GM23338 (cell line): ENCODE measurements around the gene RXYLT1. TPM values are rescaled to one million over a fixed set of nuclear protein-coding genes. Genes with fewer than 3 reads are reported as not detected.

Experiments used
- ATAC-seq: fragments of 200-7000 bp; cut with Tn5 transposase; 3 replicates; pipeline ENCODE4 v1.9.1; 2020
- DNase-seq: peaks from one replicate; pipeline ENCODE4 v3.0.0-alpha.2; 2015; ENCODE audit warnings: low spot score
- H2AFZ ChIP-seq: fragments of 200-600 bp; sonication (generic); 2 replicates; pipeline ENCODE4 v1.8.0; 2016; ENCODE audit warnings: antibody characterized with exemption, mild to moderate bottlenecking, moderate library complexity
- H3F3A ChIP-seq: fragments of 200-600 bp; sonication (generic); replicated peaks from 2 replicates; pipeline ENCODE4 v1.8.0; 2017; ENCODE audit warnings: antibody characterized with exemption, mixed run types, low read depth
- H3K27ac ChIP-seq: fragments of 200-600 bp; sonication (generic); 2 replicates; pipeline ENCODE4 v1.6.1; 2016; ENCODE audit warnings: low read depth
- H3K27me3 ChIP-seq: fragments of 200-600 bp; sonication (generic); 2 replicates; pipeline ENCODE4 v1.8.0; 2016; ENCODE audit warnings: mild to moderate bottlenecking, mixed run types, moderate library complexity; ENCODE audit not compliant: insufficient read depth
- H3K36me3 ChIP-seq: fragments of 200-600 bp; sonication (generic); 2 replicates; pipeline ENCODE4 v1.8.0; 2016; ENCODE audit warnings: mild to moderate bottlenecking; ENCODE audit not compliant: insufficient read depth
- H3K4me1 ChIP-seq: fragments of 200-600 bp; sonication (generic); 2 replicates; pipeline ENCODE4 v1.8.0; 2016; ENCODE audit warnings: mild to moderate bottlenecking, moderate library complexity; ENCODE audit not compliant: insufficient read depth
- H3K4me2 ChIP-seq: fragments of 200-600 bp; sonication (generic); 2 replicates; pipeline ENCODE4 v1.7.1; 2017; ENCODE audit warnings: mixed run types
- H3K4me3 ChIP-seq: fragments of 200-600 bp; sonication (generic); 2 replicates; pipeline ENCODE4 v1.6.1; 2016; ENCODE audit warnings: mixed run types
- H3K79me2 ChIP-seq: fragments of 200-600 bp; sonication (generic); replicated peaks from 2 replicates; pipeline ENCODE4 v1.8.0; 2017; ENCODE audit warnings: mild to moderate bottlenecking; ENCODE audit not compliant: insufficient read depth
- H3K9me2 ChIP-seq: fragments of 200-600 bp; sonication (generic); 2 replicates; pipeline ENCODE4 v1.8.0; 2017; ENCODE audit not compliant: insufficient read depth
- H4K20me1 ChIP-seq: fragments of 200-600 bp; sonication (generic); replicated peaks from 2 replicates; pipeline ENCODE4 v1.8.0; 2017; ENCODE audit warnings: mild to moderate bottlenecking; ENCODE audit not compliant: insufficient read depth
- H3K27ac Mint-ChIP-seq: 2 replicates; pipeline ENCODE4 v1.8.0; 2020; ENCODE audit warnings: inconsistent platforms, mild to moderate bottlenecking, moderate library complexity, mixed read lengths
- H3K27me3 Mint-ChIP-seq: 3 replicates; pipeline ENCODE4 v1.8.0; 2022; ENCODE audit warnings: low read depth, mild to moderate bottlenecking, moderate library complexity, mixed read lengths, inconsistent platforms; ENCODE audit not compliant: insufficient read depth, poor library complexity
- H3K36me3 Mint-ChIP-seq: 3 replicates; pipeline ENCODE4 v1.8.0; 2021; ENCODE audit warnings: low read depth, mild to moderate bottlenecking, inconsistent platforms, moderate library complexity, mixed read lengths
- H3K4me1 Mint-ChIP-seq: 3 replicates; pipeline ENCODE4 v1.8.0; 2020; ENCODE audit warnings: mild to moderate bottlenecking, inconsistent platforms, mixed read lengths
- H3K4me3 Mint-ChIP-seq: 3 replicates; pipeline ENCODE4 v1.8.0; 2021; ENCODE audit warnings: moderate library complexity, mild to moderate bottlenecking, inconsistent platforms, mixed read lengths
- H3K9me3 Mint-ChIP-seq: 3 replicates; pipeline ENCODE4 v1.8.0; 2020; ENCODE audit warnings: moderate library complexity, mild to moderate bottlenecking, inconsistent platforms, mixed read lengths
- CREB1 ChIP-seq: fragments of 250-450 bp; sonication (Bioruptor Pico); IDR thresholded peaks from 2 replicates; pipeline ENCODE4 v1.5.0; 2020; ENCODE audit warnings: low read depth, mild to moderate bottlenecking, moderate library complexity
- EZH2 ChIP-seq: fragments of 200-600 bp; sonication (generic); IDR thresholded peaks from one replicate; pipeline ENCODE4 v1.8.0; 2017; ENCODE audit warnings: antibody characterized with exemption, mild to moderate bottlenecking, low read depth; ENCODE audit not compliant: unreplicated experiment
- EZH2phosphoT487 ChIP-seq: fragments of 200-600 bp; sonication (generic); IDR thresholded peaks from one replicate; pipeline ENCODE4 v1.8.1; 2018; ENCODE audit warnings: antibody characterized with exemption; ENCODE audit not compliant: unreplicated experiment
- JUNB ChIP-seq: IDR thresholded peaks from one replicate; pipeline ENCODE4 v1.6.1; 2016; ENCODE audit warnings: antibody characterized with exemption; ENCODE audit not compliant: unreplicated experiment
- NANOG ChIP-seq: IDR thresholded peaks from 2 replicates; pipeline ENCODE4 v1.6.1; 2016; ENCODE audit warnings: antibody characterized with exemption, borderline replicate concordance
- POLR2AphosphoS5 ChIP-seq: IDR thresholded peaks from 2 replicates; pipeline ENCODE4 v1.6.1; 2016; ENCODE audit warnings: antibody characterized with exemption, low read depth
- STAT1 ChIP-seq: IDR thresholded peaks from one replicate; pipeline ENCODE4 v1.6.1; 2016; ENCODE audit warnings: antibody characterized with exemption; ENCODE audit not compliant: unreplicated experiment
- ZNF114 ChIP-seq: fragments of 250-450 bp; sonication (Bioruptor Pico); IDR thresholded peaks from 2 replicates; pipeline ENCODE4 v1.5.0; 2020; ENCODE audit warnings: mild to moderate bottlenecking, moderate library complexity
- ZNF331 ChIP-seq: fragments of 250-450 bp; sonication (Bioruptor Pico); IDR thresholded peaks from 2 replicates; pipeline ENCODE4 v1.5.0; 2020; ENCODE audit warnings: low read depth, mild to moderate bottlenecking, moderate library complexity
- polyA plus RNA-seq: library from polyadenylated mRNA; unstranded; fragments of >200 nt; fragmentation: Nextera tagmentation; extraction: Ambion mirVana; gene quantifications from 2 replicates; pipeline ENCODE4 v1.2.1, GENCODE V29; 2016
- total RNA-seq: library from RNA; depleted of rRNA; stranded (reverse); fragments of >200 nt; shearing (Covaris generic); gene quantifications from 2 replicates; pipeline ENCODE4 v1.2.3, GENCODE V29; 2014
- TF ChIP-seq, protein P1 (sequence below): IDR thresholded peaks from 2 replicates; pipeline ENCODE4 v1.6.1; 2016; ENCODE audit warnings: antibody characterized with exemption
- TF ChIP-seq, protein P2 (sequence below): fragments of 250-450 bp; sonication (Bioruptor Pico); IDR thresholded peaks from 2 replicates; pipeline ENCODE4 v1.5.0; 2020; ENCODE audit warnings: mild to moderate bottlenecking, moderate library complexity
- TF ChIP-seq, protein P3 (sequence below), 2 experiments: fragments of 200-600 bp in 1 of 2; sonication (generic) in 1 of 2; conservative IDR thresholded peaks; 2 replicates each; pipeline versions ENCODE4 v1.5.1 to v1.6.1; 2016 to 2017; ENCODE audit warnings: antibody characterized with exemption in 2 of 2, low read depth in 2 of 2, mild to moderate bottlenecking in 2 of 2, moderate library complexity in 1 of 2
- TF ChIP-seq, protein P4 (sequence below): IDR thresholded peaks from one replicate; pipeline ENCODE4 v1.6.1; 2018; ENCODE audit warnings: antibody characterized with exemption; ENCODE audit not compliant: unreplicated experiment

RXYLT1 gene
- total and polyA plus RNA-seq, 2 experiments from 2014 or later: 10.1 to 11.1 TPM

DNA sequence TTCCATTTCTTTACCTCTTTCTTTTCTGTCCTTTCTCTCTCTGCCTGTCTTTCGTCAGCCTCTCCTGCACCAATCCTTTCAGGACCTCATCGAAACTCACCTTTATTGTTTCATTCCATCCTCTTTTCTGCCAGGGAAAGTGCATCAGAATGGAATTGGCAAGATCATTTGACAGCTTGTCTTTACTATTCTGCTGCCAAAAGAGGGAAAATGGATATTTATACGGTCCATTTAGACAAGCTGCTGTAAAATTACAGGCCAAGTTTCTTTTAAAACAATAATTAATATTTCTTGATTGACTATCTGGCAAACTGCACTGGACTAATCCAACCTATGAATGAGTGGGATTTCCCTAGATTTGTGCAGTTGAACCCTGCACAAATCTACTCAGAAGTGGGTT lies 57.2 kb downstream of the RXYLT1 start:
- no peak overlapping the region for H3K4me2 ChIP-seq
- H3K79me2 ChIP-seq: no peaks in the 10 kb centered on the region
- H3K36me3 ChIP-seq: no peaks in the 10 kb centered on the region
- Mint-ChIP-seq H3K4me3 (no peak overlapping the region), H3K36me3 (no peaks in the 10 kb centered on the region), H3K4me1 (peaks cover 2% of the 10 kb centered on the region; the same call in 2 of the 3 replicates), H3K9me3 (no peaks in the 10 kb centered on the region), H3K27me3 (peaks cover 2% of the 10 kb centered on the region), H3K27ac (no peak overlapping the region)
- TF ChIP-seq ZNF331: no peak
- no peak for TF ChIP-seq POLR2AphosphoS5
- TF ChIP-seq, protein P1, sequence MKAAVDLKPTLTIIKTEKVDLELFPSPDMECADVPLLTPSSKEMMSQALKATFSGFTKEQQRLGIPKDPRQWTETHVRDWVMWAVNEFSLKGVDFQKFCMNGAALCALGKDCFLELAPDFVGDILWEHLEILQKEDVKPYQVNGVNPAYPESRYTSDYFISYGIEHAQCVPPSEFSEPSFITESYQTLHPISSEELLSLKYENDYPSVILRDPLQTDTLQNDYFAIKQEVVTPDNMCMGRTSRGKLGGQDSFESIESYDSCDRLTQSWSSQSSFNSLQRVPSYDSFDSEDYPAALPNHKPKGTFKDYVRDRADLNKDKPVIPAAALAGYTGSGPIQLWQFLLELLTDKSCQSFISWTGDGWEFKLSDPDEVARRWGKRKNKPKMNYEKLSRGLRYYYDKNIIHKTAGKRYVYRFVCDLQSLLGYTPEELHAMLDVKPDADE: no peak
- TF ChIP-seq, protein P2, sequence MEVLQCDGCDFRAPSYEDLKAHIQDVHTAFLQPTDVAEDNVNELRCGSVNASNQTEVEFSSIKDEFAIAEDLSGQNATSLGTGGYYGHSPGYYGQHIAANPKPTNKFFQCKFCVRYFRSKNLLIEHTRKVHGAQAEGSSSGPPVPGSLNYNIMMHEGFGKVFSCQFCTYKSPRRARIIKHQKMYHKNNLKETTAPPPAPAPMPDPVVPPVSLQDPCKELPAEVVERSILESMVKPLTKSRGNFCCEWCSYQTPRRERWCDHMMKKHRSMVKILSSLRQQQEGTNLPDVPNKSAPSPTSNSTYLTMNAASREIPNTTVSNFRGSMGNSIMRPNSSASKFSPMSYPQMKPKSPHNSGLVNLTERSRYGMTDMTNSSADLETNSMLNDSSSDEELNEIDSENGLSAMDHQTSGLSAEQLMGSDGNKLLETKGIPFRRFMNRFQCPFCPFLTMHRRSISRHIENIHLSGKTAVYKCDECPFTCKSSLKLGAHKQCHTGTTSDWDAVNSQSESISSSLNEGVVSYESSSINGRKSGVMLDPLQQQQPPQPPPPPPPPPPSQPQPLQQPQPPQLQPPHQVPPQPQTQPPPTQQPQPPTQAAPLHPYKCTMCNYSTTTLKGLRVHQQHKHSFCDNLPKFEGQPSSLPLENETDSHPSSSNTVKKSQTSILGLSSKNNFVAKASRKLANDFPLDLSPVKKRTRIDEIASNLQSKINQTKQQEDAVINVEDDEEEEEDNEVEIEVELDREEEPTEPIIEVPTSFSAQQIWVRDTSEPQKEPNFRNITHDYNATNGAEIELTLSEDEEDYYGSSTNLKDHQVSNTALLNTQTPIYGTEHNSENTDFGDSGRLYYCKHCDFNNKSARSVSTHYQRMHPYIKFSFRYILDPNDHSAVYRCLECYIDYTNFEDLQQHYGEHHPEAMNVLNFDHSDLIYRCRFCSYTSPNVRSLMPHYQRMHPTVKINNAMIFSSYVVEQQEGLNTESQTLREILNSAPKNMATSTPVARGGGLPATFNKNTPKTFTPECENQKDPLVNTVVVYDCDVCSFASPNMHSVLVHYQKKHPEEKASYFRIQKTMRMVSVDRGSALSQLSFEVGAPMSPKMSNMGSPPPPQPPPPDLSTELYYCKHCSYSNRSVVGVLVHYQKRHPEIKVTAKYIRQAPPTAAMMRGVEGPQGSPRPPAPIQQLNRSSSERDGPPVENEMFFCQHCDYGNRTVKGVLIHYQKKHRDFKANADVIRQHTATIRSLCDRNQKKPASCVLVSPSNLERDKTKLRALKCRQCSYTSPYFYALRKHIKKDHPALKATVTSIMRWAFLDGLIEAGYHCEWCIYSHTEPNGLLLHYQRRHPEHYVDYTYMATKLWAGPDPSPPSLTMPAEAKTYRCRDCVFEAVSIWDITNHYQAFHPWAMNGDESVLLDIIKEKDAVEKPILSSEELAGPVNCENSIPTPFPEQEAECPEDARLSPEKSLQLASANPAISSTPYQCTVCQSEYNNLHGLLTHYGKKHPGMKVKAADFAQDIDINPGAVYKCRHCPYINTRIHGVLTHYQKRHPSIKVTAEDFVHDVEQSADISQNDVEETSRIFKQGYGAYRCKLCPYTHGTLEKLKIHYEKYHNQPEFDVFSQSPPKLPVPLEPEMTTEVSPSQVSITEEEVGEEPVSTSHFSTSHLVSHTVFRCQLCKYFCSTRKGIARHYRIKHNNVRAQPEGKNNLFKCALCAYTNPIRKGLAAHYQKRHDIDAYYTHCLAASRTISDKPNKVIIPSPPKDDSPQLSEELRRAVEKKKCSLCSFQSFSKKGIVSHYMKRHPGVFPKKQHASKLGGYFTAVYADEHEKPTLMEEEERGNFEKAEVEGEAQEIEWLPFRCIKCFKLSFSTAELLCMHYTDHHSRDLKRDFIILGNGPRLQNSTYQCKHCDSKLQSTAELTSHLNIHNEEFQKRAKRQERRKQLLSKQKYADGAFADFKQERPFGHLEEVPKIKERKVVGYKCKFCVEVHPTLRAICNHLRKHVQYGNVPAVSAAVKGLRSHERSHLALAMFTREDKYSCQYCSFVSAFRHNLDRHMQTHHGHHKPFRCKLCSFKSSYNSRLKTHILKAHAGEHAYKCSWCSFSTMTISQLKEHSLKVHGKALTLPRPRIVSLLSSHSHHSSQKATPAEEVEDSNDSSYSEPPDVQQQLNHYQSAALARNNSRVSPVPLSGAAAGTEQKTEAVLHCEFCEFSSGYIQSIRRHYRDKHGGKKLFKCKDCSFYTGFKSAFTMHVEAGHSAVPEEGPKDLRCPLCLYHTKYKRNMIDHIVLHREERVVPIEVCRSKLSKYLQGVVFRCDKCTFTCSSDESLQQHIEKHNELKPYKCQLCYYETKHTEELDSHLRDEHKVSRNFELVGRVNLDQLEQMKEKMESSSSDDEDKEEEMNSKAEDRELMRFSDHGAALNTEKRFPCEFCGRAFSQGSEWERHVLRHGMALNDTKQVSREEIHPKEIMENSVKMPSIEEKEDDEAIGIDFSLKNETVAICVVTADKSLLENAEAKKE: no peak
- TF ChIP-seq NANOG: no peak
- TF ChIP-seq, protein P3, sequence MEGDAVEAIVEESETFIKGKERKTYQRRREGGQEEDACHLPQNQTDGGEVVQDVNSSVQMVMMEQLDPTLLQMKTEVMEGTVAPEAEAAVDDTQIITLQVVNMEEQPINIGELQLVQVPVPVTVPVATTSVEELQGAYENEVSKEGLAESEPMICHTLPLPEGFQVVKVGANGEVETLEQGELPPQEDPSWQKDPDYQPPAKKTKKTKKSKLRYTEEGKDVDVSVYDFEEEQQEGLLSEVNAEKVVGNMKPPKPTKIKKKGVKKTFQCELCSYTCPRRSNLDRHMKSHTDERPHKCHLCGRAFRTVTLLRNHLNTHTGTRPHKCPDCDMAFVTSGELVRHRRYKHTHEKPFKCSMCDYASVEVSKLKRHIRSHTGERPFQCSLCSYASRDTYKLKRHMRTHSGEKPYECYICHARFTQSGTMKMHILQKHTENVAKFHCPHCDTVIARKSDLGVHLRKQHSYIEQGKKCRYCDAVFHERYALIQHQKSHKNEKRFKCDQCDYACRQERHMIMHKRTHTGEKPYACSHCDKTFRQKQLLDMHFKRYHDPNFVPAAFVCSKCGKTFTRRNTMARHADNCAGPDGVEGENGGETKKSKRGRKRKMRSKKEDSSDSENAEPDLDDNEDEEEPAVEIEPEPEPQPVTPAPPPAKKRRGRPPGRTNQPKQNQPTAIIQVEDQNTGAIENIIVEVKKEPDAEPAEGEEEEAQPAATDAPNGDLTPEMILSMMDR (conservative IDR thresholded peaks at IDR 0.05; ENCODE audit: low read depth in 2 of 2): no peak
- TF ChIP-seq CREB1 (CRISPR knock-in tag): no peak
- no peak for TF ChIP-seq STAT1
- no peak for TF ChIP-seq JUNB
- no peak for TF ChIP-seq ZNF114 (CRISPR knock-in tag)
- TF ChIP-seq, protein P4, sequence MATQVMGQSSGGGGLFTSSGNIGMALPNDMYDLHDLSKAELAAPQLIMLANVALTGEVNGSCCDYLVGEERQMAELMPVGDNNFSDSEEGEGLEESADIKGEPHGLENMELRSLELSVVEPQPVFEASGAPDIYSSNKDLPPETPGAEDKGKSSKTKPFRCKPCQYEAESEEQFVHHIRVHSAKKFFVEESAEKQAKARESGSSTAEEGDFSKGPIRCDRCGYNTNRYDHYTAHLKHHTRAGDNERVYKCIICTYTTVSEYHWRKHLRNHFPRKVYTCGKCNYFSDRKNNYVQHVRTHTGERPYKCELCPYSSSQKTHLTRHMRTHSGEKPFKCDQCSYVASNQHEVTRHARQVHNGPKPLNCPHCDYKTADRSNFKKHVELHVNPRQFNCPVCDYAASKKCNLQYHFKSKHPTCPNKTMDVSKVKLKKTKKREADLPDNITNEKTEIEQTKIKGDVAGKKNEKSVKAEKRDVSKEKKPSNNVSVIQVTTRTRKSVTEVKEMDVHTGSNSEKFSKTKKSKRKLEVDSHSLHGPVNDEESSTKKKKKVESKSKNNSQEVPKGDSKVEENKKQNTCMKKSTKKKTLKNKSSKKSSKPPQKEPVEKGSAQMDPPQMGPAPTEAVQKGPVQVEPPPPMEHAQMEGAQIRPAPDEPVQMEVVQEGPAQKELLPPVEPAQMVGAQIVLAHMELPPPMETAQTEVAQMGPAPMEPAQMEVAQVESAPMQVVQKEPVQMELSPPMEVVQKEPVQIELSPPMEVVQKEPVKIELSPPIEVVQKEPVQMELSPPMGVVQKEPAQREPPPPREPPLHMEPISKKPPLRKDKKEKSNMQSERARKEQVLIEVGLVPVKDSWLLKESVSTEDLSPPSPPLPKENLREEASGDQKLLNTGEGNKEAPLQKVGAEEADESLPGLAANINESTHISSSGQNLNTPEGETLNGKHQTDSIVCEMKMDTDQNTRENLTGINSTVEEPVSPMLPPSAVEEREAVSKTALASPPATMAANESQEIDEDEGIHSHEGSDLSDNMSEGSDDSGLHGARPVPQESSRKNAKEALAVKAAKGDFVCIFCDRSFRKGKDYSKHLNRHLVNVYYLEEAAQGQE: no peak
- TF ChIP-seq EZH2phosphoT487: no peak
- TF ChIP-seq EZH2: no peak
- no peaks in the 10 kb centered on the region; the same call in 1 of the 2 replicates for H3K9me2 ChIP-seq
- no peak overlapping the region for H2AFZ ChIP-seq
- H3K4me1 ChIP-seq: no peaks in the 10 kb centered on the region; the same call in 1 of the 2 replicates
- H3F3A ChIP-seq: no peaks in the 10 kb centered on the region
- no peak overlapping the region for H3K4me3 ChIP-seq
- H3K27me3 ChIP-seq: no peaks in the 10 kb centered on the region
- H4K20me1 ChIP-seq: no peaks in the 10 kb centered on the region
- ATAC-seq (no peak), DNase-seq (no peak)
- H3K27ac ChIP-seq: no peak overlapping the region
